Ovary (tissue), 1 donor: Measurements from ENCODE around the gene GPR61.

ENCODE experiments used
- EP300 ChIP-seq: sonication (generic); formaldehyde crosslinking; IDR thresholded peaks from one replicate; pipeline ENCODE4 v1.6.1; 2017; ENCODE audit warnings: antibody characterized with exemption
- POLR2A ChIP-seq: fragments of 450-650 bp; IDR thresholded peaks from one replicate; pipeline ENCODE4 v1.6.1; 2017; ENCODE audit warnings: antibody characterized with exemption, mild to moderate bottlenecking, moderate library complexity

DNA sequence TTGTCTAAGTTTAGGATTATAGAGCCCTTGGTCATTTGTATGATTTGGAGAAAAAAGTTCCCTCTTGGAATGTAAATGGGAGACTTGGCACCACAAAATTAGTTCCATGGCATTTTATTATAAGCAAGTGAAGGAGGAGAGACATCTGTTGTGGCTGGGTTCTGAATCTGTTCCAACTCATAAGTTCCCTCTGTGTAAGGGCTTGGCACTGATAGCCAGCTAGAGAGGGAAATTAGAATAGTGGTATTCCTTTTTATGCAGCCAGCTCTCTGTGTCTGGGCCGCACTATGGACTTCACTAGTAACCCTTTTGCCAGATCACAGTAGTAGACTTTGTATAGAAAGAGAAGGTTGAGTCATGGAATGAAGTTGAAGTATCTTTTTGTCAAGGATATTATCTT lies 39.8 kb downstream of the GPR61 start:
- no peak for TF ChIP-seq EP300
- TF ChIP-seq POLR2A = no peak
